ENCODE measurements around the gene CRTC1.
"Not testable (repeated sequence)": the region's sequence is repeated elsewhere in the genome, so short reads cannot be mapped to it uniquely, and the experiment has no call there.

The CRTC1 gene

DNA sequence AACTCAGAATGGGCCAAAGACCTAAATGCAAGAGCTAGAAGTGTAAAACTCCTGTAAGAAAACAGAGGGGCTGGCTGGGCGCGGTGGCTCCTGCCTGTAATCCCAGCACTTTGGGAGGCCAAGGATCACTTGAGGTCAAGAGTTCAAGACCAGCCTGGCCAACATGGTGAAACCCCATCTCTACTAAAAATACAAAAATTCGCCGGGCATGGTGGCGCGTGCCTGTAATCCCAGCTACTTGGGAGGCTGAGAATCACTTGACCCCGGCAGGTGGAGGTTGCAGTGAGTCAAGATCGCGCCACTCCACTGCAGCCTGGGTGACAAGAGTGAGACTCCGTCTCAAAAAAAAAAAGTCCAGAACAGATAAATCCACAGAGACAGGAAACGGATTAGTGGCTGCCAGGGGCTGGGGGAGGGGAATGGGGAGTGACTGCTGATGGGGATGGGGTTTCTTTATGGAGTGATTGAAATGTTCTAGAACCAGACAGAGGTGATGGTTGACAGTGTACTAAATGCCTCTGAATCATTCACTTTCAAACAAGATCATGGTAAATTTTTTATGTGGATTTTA, 50.4 kb downstream of the CRTC1 start:
- not testable (repeated sequence) for DNase-seq

DNA sequence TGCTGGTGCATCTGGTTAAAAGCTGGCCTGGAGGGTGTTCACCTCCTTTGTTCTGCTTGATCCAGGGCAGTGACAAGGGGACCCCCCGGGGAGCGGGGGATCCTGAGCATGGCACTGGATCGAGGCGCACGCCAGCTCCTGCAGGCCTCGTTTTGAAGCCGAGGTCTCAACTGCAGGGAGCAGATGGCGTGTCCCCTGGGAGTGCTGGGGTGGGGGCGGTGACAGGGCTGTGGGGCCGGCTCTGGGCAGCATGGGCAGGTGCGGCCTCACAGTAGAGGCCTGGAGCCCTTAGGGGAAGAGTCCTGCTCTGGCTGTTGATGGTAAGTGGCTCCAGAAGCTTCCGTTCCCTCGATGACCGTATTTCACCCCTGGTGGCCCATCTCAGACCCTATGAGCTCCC, 51.8 kb downstream of the CRTC1 start:
- no peak for DNase-seq

DNA sequence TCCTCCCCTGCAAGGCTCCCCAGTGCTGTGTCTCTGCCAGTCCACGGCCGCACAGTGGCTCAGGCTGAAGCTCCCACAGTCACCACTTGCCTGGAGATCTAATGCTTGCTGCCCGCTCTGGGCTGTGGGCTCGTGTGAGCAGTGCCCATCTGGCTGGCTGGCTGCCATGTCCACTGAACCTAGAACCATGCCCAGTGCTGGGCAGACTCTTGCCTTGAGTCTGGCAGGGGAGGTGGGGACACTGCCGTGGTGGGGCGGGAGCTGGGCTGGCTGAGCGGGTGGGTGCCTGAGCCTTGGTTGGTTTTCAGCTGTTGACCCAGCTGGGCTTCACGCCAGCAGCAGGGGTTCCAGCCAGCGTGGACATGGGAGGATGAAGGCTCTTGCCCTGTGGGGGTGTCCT, 52.3 kb downstream of the CRTC1 start:
- DNase-seq: no peak

DNA sequence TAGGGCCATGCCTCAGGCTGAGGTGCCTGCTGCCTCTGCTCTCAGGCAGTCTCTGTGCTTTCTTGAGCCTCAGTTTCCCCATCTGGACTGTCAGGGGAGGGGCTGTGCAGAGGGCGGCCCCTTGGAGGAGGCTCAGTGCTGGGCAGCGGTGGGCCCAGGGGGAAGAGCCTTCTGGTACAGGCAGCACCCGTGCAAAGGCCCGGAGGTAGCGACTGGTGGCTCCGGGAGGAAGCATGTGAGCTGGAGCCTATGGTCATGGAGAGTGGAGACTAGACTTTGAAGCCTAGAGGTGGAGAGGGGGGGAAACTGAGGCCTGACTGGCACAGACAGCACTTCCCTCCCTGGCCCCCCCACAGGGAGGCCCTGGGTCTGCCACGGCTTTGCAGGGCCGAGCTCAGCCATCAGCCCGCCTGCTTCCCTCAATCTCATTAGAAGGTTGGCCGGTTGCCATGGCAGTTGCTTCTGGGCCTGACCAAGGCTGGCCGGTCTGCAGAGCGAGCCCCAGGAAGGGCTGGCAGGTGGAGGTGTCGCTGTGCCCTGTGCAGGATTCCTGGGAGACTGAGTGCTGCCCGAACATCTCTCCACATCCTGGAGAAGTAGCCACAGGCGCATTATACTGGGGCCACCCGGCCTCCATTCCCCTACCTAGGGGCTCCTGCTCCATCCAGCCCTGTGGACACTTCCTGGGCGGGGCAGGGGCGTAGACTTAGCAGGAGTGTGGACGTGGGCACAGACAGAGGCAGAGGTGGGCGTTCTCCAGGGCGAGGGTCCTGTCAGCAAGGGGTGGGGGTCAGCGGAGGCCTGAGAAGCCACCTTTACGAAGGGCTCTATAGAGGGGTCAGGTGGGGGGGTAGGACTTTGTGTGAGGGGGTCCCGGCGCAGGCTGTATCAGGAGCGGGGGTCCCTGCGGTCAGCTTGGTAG, 53.2 kb downstream of the CRTC1 start:
- no peak for DNase-seq

DNA sequence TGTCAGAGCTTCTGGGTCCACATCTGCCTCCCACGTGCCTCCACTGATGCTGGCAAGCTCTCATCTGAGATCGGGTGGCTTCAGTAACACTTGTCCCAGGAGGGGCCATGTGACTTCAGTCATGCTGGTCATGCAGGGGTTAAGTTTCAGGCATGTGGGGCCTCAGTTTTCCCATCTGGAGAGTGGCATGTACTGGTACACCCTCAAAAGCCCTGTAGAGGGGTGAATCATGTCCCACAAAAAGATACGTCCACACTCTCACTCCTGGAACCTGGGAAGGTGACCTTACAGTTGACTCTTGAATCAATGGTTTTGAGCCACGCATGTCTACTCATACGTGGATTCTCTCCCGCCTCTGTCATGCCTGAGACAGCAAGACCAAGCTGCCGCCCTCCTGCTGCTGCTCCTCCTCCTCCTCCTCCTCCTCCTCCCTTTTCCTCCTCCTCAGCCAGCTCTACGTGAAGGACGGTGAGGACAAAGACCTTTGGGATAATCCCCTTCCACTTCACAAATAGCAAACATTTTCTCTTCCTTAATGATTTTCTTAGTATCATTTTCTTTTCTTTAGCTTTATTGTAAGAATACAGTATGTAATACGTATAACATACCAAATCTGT, 54.0 kb downstream of the CRTC1 start:
- no peak for DNase-seq

DNA sequence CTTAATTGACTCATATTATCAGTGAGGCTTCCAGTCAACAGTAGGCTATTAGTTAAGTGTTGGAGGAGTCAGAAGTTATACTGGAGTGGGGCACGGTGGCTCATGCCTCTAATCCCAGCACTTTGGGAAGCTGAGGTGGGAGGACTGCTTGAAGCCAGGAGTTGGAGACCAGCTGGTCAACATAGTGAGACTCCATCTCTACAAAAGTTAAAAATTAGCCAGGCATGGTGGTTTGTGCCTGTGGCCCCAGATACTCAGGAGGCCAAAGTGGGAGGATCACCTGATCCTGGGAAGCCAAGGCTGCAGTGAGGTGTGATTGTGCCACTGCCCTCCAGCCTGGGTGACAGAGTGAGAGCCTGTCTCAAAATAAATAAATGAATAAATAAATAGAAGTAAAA, 54.5 kb downstream of the CRTC1 start:
- no peak for DNase-seq

DNA sequence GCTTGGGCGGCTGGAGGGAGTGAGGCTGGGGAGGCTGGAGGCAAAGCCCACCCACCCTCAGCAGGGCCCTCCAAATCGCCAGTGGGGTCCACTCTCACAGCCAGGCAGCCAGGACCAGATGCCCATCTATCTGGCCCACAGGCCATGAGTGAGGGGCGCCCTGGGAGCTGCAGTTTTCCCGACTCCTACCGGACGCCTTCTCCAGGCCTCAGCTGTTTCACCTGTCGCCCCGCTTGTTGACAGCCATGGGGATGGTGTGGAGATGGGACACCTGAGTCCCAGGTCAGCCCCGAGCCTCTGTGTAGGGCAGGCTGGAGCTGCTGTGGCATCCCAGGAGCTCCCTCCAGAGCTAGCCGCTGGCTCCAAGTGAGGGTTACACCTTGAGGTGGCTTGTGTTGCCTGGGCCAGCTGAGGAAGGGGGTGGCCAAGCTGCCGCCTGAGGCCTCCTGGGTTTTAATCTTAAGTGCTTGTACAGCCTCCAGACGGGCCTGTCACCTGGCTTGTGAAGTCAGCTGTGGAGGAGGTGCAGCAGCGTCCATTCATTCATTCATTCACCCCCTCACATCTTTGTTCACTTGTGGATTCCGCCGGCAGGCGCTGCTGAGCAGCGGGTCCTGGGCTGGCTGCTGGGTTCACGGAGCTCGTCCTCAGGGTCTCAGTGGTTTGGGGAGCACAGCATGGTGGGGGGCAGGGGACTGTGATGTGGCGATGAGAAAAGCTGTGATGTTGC, 55.6 kb downstream of the CRTC1 start:
- DNase-seq: no peak

DNA sequence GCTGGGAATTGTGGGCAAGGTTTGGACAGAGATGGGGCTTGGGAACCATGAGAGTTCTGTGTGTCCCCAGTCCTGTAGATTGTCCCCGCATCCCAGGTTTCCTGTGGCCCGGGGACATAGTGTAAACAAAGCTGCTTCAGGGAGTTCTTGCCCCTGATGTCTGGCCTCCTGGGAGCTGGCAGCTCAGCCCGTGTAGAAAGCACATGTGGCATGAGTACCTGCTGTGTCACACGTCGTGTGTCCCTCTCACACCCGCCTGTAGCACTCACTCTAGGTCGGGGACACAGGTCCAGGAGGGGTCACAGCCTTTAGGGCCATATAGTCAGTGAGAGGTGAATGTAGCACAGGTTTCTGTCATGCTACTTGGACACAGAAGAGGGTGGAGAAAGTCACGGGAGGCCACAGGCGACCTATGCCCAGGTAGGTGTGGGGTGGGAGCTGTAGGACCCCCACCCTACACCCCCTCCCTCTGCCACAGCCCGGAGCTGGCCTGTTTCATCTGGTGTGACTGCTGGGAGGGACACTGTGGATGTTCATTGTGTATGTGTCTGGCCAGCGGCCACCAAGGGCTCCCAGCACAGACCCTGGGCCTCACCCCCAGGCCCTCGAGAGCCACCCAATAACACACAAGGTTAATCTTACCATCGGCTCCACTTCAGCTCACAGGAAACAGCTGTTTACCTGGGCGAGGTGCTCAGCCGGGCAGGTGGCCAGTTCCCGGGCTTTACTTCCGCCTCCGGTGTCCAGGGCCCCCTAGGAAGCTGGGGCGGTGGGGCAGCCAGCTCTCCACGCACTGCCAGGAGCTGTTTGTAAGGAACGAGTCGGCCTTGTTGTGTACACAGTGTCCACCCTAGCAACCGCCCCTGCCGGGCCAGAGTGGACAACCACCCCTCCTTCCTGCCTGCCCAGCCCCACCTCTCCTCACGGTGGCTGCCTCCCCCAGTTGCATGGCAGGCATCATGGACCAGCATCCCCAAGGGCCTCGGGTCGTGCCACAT, 57.9 kb downstream of the CRTC1 start:
- peak; percentile 82 for DNase-seq

DNA sequence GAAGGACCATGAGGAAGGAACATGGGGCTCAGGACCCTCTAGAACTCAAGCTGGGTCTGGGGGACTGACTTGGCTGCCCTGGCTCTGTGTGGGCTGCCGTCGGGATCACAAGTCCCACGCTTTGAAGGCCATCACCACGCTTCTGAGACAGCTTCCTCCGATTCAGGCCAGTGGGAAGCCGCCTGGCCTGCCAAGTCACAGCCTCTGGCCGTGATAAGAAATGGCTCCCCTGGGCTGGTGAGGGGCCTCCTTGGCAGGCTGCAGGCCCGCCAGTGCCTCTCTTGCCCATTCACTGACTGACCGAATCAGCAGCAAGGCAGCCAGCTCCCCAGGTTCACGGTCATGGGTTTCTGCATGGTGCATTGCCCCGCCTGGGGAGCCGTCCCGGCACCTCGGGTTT, 58.8 kb downstream of the CRTC1 start:
- no peak for DNase-seq

DNA sequence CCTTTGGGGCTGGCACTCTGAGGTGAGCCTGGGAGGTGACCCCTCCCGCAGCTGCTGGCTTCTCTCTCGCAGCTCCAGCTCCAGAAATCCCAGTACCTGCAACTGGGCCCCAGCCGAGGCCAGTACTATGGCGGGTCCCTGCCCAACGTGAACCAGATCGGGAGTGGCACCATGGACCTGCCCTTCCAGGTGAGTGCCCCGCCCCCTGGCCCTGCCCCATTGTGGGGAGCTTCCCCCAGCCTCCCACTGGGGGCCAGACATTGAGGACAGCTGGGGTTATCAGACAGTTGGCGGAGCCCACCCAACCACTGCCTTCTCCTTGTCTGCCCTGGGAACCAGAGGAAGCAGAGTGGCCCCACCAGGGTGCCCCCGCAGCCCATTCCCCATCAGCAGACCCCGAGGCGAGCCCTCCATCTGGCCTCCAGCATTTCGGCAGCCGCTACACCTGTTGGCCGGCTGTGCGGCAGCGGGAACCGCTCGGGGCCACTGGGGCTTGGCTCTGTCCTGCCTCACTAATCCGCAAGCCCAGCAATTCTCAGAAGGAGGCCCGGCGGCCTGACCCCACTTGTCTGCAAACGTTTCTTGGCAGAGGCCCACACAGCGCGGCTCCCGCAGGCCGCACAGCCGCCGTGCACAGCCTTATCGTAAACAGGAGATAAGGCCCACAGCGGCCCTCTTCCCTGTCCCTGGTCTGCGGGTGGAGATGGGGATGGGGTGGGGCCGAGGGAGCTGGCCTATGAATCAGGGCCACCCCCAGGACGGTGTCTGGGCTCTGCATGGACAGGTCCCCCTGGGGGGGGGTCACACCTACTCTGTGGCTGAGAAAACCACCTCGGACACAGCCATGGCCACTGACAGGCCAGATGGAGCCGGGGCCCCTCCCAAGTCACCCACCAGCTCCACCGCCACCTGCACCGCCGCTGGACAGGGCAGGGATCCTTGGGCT, 59.6 kb downstream of the CRTC1 start:
- no peak for DNase-seq

DNA sequence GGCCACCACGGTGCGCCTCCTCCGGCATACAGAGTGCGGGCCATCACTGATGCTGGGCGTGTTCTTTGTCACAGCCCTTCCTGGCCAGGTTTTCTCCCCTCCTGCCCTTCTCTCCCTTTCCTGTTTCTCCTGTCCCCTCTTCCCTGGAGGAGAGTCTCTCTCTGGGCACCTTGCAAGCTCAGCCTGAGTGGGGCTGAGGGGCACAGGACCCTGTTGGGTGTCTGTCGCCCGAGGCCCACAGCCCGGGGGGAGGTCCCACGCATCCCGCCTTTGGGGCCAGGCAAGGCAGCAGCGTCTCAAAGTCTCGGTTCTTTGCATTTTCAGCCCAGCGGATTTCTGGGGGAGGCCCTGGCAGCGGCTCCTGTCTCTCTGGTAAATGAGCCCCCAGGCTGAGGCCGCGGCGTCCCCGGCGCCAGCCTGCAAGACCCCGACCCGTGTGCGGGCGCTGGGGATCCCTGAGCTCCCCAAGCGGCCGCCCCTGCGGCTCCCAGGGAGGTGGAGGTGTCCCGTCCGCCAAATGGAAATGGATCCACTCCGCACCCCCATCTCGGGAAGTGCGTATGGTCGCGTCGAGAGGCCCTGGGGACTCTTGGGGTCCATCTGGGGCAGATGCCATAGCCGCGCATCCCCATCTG, 60.4 kb downstream of the CRTC1 start:
- DNase-seq: no peak

DNA sequence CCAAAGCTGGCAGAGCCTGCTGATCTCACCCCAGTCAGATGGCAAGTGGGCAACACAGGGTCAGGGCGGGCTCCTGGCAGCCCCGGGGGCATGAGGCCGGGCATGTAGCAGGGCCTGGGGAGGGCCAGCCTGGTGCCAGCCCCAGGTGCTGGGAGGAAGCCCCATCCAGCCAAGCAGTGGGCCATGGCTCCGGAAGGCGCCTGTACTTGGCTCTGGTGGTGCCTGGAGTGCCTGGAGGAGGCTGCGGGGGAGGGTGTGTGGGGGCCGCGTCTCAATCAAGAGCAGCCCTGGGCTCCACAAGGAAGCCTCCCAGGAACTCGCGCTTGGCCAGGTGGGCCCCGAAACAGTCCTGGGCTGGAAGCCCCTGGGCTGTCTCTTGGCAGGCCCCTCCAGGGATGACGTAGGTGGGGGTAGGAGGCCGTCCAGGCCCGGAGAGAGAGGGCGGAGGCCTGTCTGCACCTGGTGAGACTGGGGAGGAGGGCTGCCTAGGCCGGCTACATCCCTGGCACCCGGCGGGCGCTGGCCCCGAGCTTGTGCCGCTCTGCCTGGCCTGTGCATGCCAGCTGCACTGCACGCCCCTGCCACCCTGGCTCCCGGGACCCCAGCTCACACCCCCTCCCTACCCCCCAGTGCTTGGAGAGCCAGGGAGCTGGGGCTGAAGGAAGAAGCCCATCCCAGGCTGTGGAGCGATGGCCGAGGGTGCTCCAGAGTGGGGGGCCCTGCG, 61.7 kb downstream of the CRTC1 start:
- DNase-seq: no peak

DNA sequence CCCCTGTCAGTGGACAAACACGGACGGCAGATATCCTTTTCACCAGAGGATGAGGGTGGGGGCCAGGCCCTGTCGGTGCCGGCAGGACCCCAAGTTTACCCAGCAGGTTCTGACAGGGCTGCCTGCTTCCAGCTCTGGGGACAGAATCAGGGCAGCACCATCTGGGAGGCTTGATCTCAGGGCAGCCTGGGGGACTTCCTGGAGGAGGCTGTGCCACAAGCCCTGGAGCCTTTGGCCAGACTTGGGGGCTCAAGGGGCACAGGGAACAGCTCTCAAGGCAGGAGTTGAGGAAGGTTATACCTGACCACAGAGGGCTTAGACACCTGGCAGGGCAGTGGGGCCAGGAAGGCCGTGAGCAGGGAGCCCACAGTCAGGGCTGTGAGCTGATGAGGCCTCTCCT, 62.5 kb downstream of the CRTC1 start:
- no peak for DNase-seq

DNA sequence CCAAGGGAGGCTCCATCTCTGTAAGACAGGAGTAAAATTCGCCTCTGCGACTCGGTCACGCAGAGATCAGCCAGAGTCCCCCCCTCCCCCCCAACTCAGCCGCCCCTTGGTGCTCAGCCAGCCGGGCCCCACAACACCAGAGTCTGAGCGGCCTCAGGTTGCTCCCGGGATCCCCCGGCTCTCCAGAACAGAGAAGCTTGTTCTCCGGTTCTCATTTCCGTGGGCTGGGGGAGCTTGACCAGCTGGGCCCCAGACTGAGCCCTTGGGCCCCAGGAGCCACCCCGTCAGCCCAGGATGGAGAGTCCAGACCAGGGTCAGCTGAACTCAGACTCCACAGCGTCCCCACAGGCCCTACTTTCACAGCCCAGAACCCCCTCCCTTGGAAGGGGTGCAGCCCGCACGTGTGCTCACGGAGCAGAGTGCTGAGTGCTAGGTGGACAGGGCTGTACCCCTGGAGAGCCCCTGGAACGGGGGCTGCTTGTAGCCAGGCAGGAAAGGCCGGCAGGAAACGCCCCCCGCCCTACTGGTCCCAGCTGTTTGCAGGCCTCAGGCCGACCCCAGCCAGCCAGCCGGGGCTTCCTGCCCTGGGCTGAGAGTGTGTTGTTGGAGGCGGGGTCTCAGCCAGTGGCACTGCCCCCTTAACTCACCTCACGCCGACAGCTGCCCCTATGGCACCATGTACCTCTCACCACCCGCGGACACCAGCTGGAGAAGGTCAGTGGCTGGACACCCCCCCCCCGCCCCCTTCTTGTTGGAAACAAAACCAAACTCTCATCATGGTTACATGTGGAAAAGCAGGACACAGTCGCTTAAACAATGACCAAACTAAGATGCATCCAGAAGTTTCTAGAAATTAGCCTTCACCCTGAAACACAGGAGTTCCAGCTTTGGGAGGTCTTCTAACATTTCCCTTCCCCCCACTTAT, 63.2 kb downstream of the CRTC1 start:
- no peak for DNase-seq

DNA sequence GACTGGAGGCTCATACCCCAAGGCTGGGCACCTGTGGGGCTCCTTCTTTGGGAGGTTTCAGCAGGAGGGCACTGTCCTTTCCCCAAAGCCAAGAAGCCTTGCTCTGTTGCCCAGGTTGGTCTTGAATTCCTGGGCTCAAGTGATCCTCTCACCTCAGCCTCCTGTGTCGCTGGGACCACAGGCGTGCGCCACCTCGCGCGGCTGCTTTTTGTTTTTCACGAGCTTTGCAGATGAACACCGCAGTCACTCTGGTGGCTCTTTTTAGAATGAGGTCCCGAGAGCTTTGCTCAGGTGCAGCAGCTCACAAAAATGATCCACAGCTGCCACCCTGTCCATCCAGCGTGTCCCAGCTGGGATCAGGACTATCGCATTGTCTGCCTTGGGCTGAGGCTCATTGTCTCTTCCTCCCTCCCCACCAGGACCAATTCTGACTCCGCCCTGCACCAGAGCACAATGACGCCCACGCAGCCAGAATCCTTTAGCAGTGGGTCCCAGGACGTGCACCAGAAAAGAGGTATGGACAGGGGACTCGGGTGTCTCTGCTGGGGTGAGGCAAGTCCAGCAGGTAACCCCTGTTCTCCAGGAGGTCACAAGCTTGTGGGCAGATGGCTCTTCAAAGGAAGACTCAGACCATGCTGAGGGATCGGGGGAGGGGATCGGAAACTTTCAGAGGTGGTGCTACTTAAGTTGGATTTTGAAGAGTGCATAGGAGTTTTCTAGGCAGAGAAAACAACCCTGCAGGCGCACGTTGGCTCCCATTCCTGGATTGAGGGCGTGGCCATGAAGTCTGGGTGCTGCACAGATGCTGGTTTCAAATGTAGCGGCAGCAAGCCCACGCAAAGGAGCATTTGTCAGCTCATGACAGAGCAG, 66.1 kb downstream of the CRTC1 start:
- DNase-seq: no peak

DNA sequence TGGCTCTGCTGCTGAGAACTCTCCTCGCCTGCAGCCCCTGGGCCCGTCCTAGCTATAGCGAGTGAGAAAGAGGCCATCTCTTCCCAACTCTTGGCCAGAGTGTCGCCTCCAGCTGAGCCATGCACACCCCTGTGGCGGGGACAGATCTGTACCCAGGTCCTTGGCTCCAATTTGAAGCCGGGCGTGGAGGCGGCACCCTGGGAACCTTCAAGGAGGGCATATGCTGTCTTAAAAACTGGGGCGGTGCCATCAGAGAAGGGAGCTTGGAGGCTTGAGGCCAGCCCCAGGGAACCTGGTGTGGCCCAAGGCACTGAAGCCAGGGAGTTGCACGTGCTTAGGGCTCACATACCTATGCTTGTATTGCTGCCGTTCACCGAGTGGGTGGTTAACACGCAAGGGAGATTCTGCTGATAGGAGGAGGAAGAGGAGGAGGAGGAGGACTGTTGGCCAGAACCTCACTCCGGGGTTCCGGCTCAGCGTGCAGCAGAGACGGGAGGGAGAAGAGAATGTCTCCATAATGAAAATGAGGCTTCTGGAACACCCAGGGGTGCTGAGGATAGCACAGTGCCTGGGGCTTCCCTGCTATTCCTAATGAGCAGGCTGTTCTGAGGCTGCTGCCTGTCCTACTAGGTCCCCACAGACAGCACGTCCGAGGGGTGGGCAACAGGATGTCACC, 67.0 kb downstream of the CRTC1 start:
- DNase-seq: no peak

DNA sequence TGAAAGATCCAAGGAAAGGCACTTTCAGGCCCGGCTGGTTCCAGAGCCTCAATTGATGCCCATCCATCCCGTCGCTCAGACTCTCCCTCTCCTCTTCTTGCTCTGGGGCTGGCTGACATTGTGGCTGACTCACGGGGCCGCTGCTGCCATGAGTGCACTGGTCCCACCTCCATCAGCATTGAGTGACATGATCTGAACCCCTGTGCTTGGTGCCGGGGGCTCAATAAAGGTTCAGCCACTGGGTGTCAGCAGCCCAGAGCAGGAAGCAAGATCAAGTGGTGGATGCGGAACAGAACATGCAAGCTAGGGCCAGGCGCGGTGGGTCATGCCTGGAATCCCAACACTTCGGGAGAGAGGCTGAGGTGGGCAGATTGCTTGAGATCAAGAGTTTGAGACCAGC, 68.1 kb downstream of the CRTC1 start:
- DNase-seq: no peak

Data from COR-L47 (cell line).